ENCODE measurements around the gene KRTAP12-4.
"Not testable (repeated sequence)": the region's sequence is repeated elsewhere in the genome, so short reads cannot be mapped to it uniquely, and the experiment has no call there.

Gene KRTAP12-4

GRCh38 chr21:44686000-44686781 lies 31.7 kb upstream of the KRTAP12-4 start:
- peaks cover 13% of the 10 kb centered on the region for H3K4me1 ChIP-seq (ENCODE audit: insufficient read depth, low read length)
- no peak overlapping the region for H3K27ac ChIP-seq (ENCODE audit: low read depth, low read length)
- no peaks in the 10 kb centered on the region for H3K9me3 ChIP-seq (ENCODE audit: insufficient read depth, low read depth, low read length)
- no peaks in the 10 kb centered on the region for H3K27me3 ChIP-seq (ENCODE audit: insufficient read depth, low read length)
- 37% methylated on average over 14 of the region's 14 CpGs for WGBS
- H3K36me3 ChIP-seq (ENCODE audit: insufficient read depth, low read length) = no peaks in the 10 kb centered on the region
- H3K4me3 ChIP-seq (ENCODE audit: low read length) = no peak overlapping the region
- H3K9ac ChIP-seq (ENCODE audit: low read depth, low read length) = no peak overlapping the region

GRCh38 chr21:44685050-44685449 lies 30.6 kb upstream of the KRTAP12-4 start:
- WGBS = 92% methylated on average over 6 of the region's 6 CpGs
- not testable (repeated sequence) for H3K9ac ChIP-seq (ENCODE audit: low read depth, low read length)

GRCh38 chr21:44684483-44684882 lies 30.0 kb upstream of the KRTAP12-4 start:
- H3K36me3 ChIP-seq (ENCODE audit: insufficient read depth, low read length) = no peaks in the 10 kb centered on the region
- no peaks in the 10 kb centered on the region for H3K9me3 ChIP-seq (ENCODE audit: insufficient read depth, low read depth, low read length)
- no peak overlapping the region for H3K27ac ChIP-seq (ENCODE audit: low read depth, low read length)
- 85% methylated on average over 6 of the region's 6 CpGs for WGBS
- H3K4me1 ChIP-seq (ENCODE audit: insufficient read depth, low read length) = peaks cover 13% of the 10 kb centered on the region
- no peaks in the 10 kb centered on the region for H3K27me3 ChIP-seq (ENCODE audit: insufficient read depth, low read length)
- H3K4me3 ChIP-seq (ENCODE audit: low read length) = no peak overlapping the region
- H3K9ac ChIP-seq (ENCODE audit: low read depth, low read length) = no peak overlapping the region

More at GRCh38 chr21:44685050-44685449, 30.6 kb upstream of the KRTAP12-4 start:
- not testable (repeated sequence) for H3K27ac ChIP-seq (ENCODE audit: low read depth, low read length); H3K36me3 ChIP-seq (ENCODE audit: insufficient read depth, low read length); H3K27me3 ChIP-seq (ENCODE audit: insufficient read depth, low read length); H3K9me3 ChIP-seq (ENCODE audit: insufficient read depth, low read depth, low read length); H3K4me3 ChIP-seq (ENCODE audit: low read length)
- peaks cover 13% of the 10 kb centered on the region for H3K4me1 ChIP-seq (ENCODE audit: insufficient read depth, low read length)

GRCh38 chr21:44684077-44684476 lies 29.6 kb upstream of the KRTAP12-4 start:
- 88% methylated on average over 7 of the region's 7 CpGs for WGBS
- Histone ChIP-seq H3K27ac (ENCODE audit: low read depth, low read length) (no peak overlapping the region), H3K9me3 (ENCODE audit: insufficient read depth, low read depth, low read length) (no peaks in the 10 kb centered on the region), H3K4me1 (ENCODE audit: insufficient read depth, low read length) (peaks cover 13% of the 10 kb centered on the region), H3K4me3 (ENCODE audit: low read length) (no peak overlapping the region), H3K27me3 (ENCODE audit: insufficient read depth, low read length) (no peaks in the 10 kb centered on the region), H3K9ac (ENCODE audit: low read depth, low read length) (no peak overlapping the region), H3K36me3 (ENCODE audit: insufficient read depth, low read length) (no peaks in the 10 kb centered on the region)

GRCh38 chr21:44682580-44683151 lies 28.2 kb upstream of the KRTAP12-4 start:
- H3K9me3 ChIP-seq (ENCODE audit: insufficient read depth, low read depth, low read length) = no peaks in the 10 kb centered on the region
- no peaks in the 10 kb centered on the region for H3K36me3 ChIP-seq (ENCODE audit: insufficient read depth, low read length)
- H3K27ac ChIP-seq (ENCODE audit: low read depth, low read length) = no peak overlapping the region
- no peaks in the 10 kb centered on the region for H3K27me3 ChIP-seq (ENCODE audit: insufficient read depth, low read length)
- no peak overlapping the region for H3K9ac ChIP-seq (ENCODE audit: low read depth, low read length)
- no peak overlapping the region for H3K4me3 ChIP-seq (ENCODE audit: low read length)
- peaks cover 12% of the 10 kb centered on the region for H3K4me1 ChIP-seq (ENCODE audit: insufficient read depth, low read length)
- 91% methylated on average over 15 of the region's 15 CpGs for WGBS

GRCh38 chr21:44681861-44682579 lies 27.6 kb upstream of the KRTAP12-4 start, which contains the start of gene KRTAP12-1:
KRTAP12-1 (minus strand) TSS chr21:44682163; CDS start chr21:44682123, 40 bp downstream.
- 95% methylated on average over 23 of the region's 23 CpGs for WGBS

GRCh38 chr21:44681152-44681551 lies 26.7 kb upstream of the KRTAP12-4 start:
- H3K9ac ChIP-seq (ENCODE audit: low read depth, low read length) = no peak overlapping the region
- no peaks in the 10 kb centered on the region for H3K4me1 ChIP-seq (ENCODE audit: insufficient read depth, low read length)
- H3K27me3 ChIP-seq (ENCODE audit: insufficient read depth, low read length) = no peaks in the 10 kb centered on the region
- WGBS = 81% methylated on average over 11 of the region's 11 CpGs
- no peak overlapping the region for H3K27ac ChIP-seq (ENCODE audit: low read depth, low read length)
- H3K4me3 ChIP-seq (ENCODE audit: low read length) = no peak overlapping the region
- no peaks in the 10 kb centered on the region for H3K36me3 ChIP-seq (ENCODE audit: insufficient read depth, low read length)
- no peaks in the 10 kb centered on the region for H3K9me3 ChIP-seq (ENCODE audit: insufficient read depth, low read depth, low read length)

More at GRCh38 chr21:44681861-44682579, 27.6 kb upstream of the KRTAP12-4 start, which contains the start of gene KRTAP12-1:
- no peak within 1 kb of the TSS for H3K9ac ChIP-seq (ENCODE audit: low read depth, low read length)
- H3K4me1 ChIP-seq (ENCODE audit: insufficient read depth, low read length) = peaks cover 6% of the 10 kb centered on the region
- H3K27me3 ChIP-seq (ENCODE audit: insufficient read depth, low read length) = no peaks in the 10 kb centered on the region
- no peaks in the 10 kb centered on the region for H3K36me3 ChIP-seq (ENCODE audit: insufficient read depth, low read length)
- no peak within 1 kb of the TSS for H3K27ac ChIP-seq (ENCODE audit: low read depth, low read length)
- H3K9me3 ChIP-seq (ENCODE audit: insufficient read depth, low read depth, low read length) = no peaks in the 10 kb centered on the region
- no peak within 1 kb of the TSS for H3K4me3 ChIP-seq (ENCODE audit: low read length)

GRCh38 chr21:44677881-44678280 lies 23.4 kb upstream of the KRTAP12-4 start:
- Histone ChIP-seq H3K4me1 (ENCODE audit: insufficient read depth, low read length) (no peaks in the 10 kb centered on the region), H3K36me3 (ENCODE audit: insufficient read depth, low read length) (no peaks in the 10 kb centered on the region), H3K4me3 (ENCODE audit: low read length) (no peak overlapping the region), H3K27me3 (ENCODE audit: insufficient read depth, low read length) (no peaks in the 10 kb centered on the region), H3K9me3 (ENCODE audit: insufficient read depth, low read depth, low read length) (0 out of 2 replicates have a peak, but pooled peaks cover 6% of the 10 kb centered on the region), H3K27ac (ENCODE audit: low read depth, low read length) (no peak overlapping the region), H3K9ac (ENCODE audit: low read depth, low read length) (no peak overlapping the region)
- WGBS = 93% methylated on average over 13 of the region's 13 CpGs

GRCh38 chr21:44671911-44672310 lies 17.5 kb upstream of the KRTAP12-4 start:
- Histone ChIP-seq H3K9ac (ENCODE audit: low read depth, low read length) (no peak overlapping the region), H3K27me3 (ENCODE audit: insufficient read depth, low read length) (no peaks in the 10 kb centered on the region)
- 100% methylated on average over 1 of the region's 1 CpG for WGBS

GRCh38 chr21:44670642-44671432 lies 16.4 kb upstream of the KRTAP12-4 start:
- Histone ChIP-seq H3K9me3 (ENCODE audit: insufficient read depth, low read depth, low read length) (peaks cover 35% of the 10 kb centered on the region), H3K4me3 (ENCODE audit: low read length) (no peak overlapping the region), H3K4me1 (ENCODE audit: insufficient read depth, low read length) (no peaks in the 10 kb centered on the region), H3K9ac (ENCODE audit: low read depth, low read length) (no peak overlapping the region), H3K27ac (ENCODE audit: low read depth, low read length) (no peak overlapping the region), H3K36me3 (ENCODE audit: insufficient read depth, low read length) (no peaks in the 10 kb centered on the region), H3K27me3 (ENCODE audit: insufficient read depth, low read length) (no peaks in the 10 kb centered on the region)
- WGBS = 92% methylated on average over 3 of the region's 3 CpGs

More at GRCh38 chr21:44671911-44672310, 17.5 kb upstream of the KRTAP12-4 start:
- no peaks in the 10 kb centered on the region for H3K36me3 ChIP-seq (ENCODE audit: insufficient read depth, low read length)
- peaks cover 35% of the 10 kb centered on the region for H3K9me3 ChIP-seq (ENCODE audit: insufficient read depth, low read depth, low read length)
- no peak overlapping the region for H3K27ac ChIP-seq (ENCODE audit: low read depth, low read length)
- H3K4me3 ChIP-seq (ENCODE audit: low read length) = no peak overlapping the region
- H3K4me1 ChIP-seq (ENCODE audit: insufficient read depth, low read length) = no peaks in the 10 kb centered on the region

Measured in HUES64 (cell line).